ENCODE measurements around the gene BHLHE23.

DNA sequence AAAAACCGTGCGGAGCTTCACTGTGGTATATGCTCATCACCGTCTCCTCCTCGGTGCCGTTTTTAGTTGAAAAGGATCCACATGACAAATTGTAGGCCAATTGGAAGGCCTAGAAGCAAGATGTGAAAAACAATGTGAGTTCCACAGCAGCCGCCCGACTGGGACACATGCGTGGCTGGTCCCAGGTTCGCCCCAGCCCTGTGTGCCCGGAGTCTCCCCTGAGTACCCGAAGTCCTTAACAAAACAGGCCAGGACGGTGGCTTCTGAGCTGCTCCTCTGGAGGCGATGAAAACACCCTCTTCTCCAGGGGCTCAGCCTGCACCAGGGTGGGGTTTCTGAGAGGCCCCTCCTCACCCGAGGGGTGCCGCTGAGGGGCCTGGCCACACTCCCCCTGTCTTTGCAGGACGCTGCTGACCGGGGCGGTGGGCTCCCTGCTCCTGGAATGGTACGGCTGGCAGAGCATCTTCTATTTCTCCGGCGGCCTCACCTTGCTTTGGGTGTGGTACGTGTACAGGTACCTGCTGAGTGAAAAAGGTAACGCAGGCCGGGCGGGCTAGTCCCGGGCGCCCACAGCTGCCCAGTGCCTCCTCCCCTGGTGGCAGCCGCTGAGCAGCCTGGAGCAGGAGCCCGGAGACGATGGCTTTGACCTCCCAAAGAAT is 44.4 kb downstream of the BHLHE23 start:
- TF ChIP-seq EZH2 (IDR thresholded peaks at IDR 0.05; ENCODE audit: low read length, missing control alignments) (no peak), CTCF (conservative IDR thresholded peaks at IDR 0.05 in 1 of 2, IDR thresholded peaks at IDR 0.05 in 1 of 2; ENCODE audit: low read depth in 1 of 2, low read length in 2 of 2) (no peak)
